CMK (cell line): ENCODE results near the gene HLA-DRB5.
"Not testable (repeated sequence)": the region's sequence is repeated elsewhere in the genome, so short reads cannot be mapped to it uniquely, and the experiment has no call there.

Source experiments
- DNase-seq: peaks from one replicate; pipeline ENCODE4 v3.0.0-alpha.2; 2010; ENCODE audit warnings: low read depth

HLA-DRB5 gene

GRCh38 chr6:32529697-32530430 lies at the start of gene HLA-DRB5:
Gene HLA-DRB5 (minus strand): TSS chr6:32530287. CDS start chr6:32530224, 63 bp downstream.
- no peak for DNase-seq

- no peak for DNase-seq
Observed at GRCh38 chr6:32578962-32579361, 48.9 kb upstream of the HLA-DRB5 start.

GRCh38 chr6:32577493-32577892 lies 47.4 kb upstream of the HLA-DRB5 start:
- DNase-seq: not testable (repeated sequence)

- DNase-seq: no peak
Observed at GRCh38 chr6:32576250-32576649, 46.2 kb upstream of the HLA-DRB5 start.

DNA sequence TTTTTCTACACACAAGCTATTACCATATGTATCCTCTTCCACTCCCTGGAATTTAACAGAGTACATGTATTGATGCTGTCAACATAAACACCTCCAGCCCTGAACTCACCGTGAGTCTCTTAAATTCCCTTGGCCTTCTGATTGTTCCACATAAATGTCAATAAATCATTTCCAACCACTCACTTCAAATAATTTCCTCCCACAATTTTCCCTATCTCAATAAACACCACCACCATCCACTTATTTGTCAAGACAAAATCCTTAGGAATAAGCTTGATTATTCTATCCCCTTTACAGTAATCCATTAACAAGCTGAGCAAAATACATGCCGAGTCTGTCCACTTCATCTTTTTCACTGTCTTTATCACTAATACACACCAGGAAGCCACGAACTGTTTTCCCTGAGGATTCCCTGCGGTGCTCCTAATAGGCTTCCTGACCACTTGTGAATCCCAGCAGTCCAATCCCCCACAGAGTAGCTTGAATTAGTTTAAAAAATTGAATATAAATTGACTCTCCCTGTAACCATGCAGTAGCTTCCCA lies 40.3 kb upstream of the HLA-DRB5 start:
- DNase-seq: no peak

- no peak for DNase-seq
Observed at GRCh38 chr6:32568561-32568960, 38.5 kb upstream of the HLA-DRB5 start.

DNA sequence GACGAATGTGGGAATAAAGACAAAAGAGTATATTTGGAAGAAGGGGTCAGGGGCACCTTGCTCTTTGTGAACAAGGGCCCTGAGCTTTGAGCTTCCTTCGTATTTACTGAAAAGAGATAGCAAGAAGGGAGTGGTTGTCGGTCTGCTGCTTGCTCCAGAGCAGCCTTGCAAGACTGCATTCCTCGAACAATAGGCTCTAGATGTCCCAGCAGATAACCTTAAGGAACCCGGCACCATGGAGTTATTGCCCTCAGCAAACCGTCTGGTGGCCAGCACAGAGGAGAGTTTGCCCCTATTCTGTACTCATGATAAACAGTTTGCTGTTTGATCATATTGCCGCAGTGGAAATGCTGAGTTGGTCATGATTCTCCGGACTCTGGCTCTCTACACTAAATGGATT lies 36.9 kb upstream of the HLA-DRB5 start:
- no peak for DNase-seq

DNA sequence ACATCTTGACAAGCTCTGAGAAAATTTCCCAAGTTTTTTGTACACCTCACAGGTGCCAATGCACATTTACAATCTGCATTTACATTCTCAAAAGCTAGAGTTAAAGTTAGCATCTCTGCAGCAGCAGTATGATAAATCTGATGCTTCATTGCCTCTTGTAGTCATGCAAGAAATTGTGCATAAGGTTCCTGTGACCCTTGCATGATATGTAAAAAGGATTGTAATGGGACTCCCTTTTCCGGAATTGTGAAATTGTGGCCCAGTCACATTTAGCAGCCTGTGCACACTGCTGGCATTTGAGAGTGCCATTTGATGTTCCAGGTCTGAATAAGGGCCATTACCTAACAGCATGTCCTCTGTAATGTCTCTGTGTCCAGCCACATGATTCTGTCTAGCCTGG lies 35.4 kb upstream of the HLA-DRB5 start:
- no peak for DNase-seq

DNA sequence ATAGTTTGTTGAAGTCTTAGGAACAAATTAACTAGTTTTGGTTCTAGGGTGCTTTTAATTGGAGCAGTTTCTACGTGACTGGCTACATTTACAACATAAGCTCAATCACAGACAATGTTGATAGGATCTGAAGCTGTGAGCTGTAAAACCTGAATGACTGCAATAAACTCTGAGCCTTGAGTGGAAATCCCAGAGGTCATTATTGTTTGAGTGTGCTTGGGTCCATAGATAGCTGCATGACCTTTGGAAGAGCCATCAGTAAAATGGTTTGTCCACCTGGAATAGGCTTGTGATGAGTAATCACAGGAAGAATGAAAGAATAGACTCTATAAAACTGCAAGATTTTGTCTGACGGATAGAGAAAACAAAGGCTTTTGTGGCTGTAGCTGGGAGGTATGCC lies 32.9 kb upstream of the HLA-DRB5 start:
- DNase-seq: no peak

DNA sequence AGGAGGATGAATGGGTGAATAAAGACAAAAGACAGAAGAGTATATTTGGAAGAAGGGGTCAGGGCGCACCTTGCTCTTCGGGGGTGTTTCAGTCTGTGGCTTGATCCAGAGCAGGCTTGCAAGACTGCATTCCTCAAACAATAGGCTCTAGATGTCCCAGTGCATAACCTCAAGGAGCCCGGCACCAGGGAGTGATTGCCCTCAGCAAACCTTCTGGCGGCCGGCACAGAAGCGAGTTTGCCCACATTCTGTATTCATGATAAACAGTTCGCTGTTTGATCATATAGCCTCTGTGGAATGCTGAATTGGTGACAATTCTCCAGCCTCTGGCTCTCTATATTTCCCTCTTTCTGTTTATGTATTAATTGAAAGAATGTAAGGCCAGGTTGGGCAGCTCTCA lies 29.7 kb upstream of the HLA-DRB5 start:
- no peak for DNase-seq

- no peak for DNase-seq
Observed at GRCh38 chr6:32558426-32559057, 28.5 kb upstream of the HLA-DRB5 start.

DNA sequence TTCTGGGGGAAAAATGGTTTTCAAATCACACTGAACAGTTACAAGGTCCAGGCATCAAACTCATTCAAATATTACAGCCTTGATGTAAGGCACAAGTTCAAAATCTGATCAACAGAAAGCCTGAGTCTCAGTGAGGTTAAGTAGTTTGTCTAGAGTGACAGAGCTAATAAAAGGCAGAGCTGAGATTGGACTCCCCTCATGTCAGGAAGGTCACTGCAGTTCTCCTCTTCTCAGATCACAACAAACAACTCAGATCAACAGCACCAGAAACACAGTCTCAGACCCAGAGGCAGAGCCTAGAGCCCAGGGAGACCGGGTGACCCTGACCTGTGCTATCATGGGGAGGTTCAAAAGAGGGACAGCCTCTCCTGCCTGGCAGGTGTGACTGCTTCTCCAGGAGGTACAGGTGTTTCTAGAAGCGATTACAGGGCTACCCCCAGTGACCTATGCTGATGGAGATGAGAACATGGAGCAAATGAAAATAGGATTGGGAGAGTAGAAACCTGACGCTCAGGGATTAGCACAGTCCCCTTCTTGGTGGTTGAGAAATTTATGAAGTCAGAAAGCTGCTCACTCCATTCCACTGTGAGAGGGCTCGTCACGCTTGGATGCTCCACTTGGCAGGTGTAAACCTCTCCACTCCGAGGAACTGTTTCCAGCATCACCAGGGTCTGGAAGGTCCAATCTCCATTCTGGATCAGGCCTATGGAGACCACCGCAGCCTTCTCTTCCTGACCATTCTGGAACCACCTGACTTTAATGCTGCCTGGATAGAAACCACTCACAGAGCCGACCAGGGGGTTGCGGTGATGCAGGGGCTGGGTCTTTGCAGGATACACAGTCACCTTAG lies 24.3 kb upstream of the HLA-DRB5 start:
- no peak for DNase-seq

DNA sequence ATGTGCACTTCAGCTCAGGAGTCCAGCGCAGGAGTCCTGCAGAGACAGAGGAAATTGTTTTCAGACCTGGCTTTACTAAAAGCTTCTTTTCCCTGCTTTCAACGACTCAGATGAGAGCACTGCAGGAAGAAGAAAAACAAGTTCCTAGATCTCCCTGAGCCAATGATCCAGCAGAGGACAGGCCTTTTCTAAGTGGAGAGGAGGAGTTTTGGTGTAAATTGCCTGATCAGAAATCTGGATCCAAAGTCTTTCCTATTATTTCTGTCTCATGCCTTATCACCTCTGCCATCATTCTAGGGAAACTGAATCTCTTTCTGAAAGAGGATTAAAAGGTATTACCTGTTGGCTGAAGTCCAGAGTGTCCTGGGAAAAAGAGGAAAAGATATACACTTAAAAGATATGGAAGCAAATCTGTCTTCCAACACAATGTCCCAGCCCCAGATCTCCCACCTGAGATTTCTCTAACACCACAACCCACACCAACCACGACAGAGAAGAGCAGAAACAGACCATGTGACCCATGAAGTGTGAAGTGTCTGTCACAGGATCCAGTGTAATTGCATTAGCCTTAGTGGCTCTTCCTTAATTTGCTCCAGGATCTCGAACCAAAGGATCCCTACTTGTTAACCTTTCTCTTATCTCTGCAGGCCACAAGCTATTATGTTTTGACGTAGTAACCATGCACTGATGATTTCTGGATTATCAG lies 23.1 kb upstream of the HLA-DRB5 start:
- DNase-seq: no peak

DNA sequence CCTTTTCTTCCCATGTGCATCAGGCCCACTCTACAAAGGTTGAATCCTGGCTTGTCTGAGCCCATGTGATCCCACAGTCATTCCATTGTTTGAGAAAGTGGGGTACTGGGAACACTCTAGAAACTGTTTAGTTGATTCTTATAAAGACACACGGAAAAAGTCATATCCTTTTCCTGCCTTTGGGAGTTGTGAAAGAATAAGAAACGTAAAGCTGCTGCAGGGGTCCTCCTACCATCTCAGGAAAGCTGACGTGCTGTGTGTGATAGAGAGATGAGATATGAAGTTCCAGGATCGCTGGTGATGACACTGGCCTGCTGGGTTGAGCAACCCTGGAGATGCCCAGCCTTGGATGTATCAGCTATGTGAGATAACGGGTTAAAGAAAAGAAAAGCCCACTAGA lies 21.3 kb upstream of the HLA-DRB5 start:
- no peak for DNase-seq

- no peak for DNase-seq
Observed at GRCh38 chr6:32539839-32540238, 9.8 kb upstream of the HLA-DRB5 start.

DNA sequence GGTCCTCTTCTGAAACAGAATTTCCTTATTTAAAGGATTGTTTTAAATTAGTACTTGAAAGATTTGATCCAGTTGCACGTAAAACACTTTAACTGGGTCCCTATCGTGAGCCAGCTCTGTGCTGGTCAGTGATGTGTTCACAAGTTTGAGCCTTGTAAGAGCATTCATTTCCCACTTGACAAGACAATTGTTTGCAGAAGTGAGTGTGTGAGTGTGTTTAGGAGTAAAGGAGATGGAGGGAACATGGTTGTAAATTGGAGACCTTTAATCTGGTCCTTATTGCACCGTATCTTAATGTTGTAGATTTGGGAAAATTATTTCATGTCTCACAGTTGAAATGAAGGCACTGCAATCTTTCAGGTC lies 325 bp upstream of the HLA-DRB5 start:
- DNase-seq: not testable (repeated sequence)

DNA sequence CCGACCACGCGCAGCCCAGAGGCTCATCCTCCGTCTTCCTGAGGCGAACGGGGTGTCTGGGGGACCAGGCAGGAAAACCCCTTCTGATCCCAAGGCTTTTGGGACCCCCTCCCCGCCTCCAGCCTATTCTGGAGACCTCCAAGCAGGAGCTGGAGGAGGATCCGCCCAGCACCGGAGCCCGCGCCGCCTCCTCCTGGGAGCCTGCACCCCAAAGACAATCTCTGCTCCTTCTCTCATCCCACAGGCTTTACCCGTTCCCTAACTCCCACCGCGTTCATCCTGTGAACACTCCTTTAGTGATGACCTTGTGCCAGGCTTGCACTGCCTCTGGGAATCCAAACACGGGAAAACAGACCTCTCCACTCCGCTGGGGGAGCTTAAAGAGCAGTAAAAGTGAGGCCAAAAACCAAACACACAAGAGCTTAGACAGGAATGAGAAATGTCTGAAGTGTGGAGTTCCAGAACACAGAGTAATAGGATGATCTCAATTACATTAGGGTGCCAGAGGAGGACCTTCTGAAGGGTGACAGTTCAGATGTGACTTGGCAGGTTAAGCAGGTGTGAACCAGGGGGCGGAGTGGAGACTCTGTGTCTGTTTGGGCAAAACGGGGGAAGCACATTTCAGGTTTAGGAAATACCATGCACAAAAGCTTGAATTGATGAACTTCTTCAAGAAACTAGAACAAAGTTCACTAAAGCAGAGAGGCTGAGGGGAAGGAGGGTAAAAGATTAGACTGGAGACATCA lies 7.6 kb downstream of the HLA-DRB5 start:
- DNase-seq: no peak

DNA sequence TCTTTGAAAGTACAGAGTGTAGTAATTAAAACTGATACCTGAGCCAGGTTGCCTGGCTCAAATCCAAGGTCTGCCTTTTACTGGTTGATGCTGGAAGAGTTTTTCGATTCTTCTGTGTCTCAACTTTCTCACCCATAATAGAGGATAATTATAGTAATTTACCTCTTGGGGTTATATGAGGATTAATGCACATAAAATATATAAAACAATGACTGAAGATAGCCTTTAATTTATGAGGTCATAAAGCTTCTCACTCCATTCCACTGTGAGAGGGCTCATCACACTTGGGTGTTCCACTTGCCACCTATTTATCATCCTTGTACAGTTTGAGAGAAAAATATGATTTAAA lies 10.2 kb downstream of the HLA-DRB5 start:
- DNase-seq: no peak

GRCh38 chr6:32519118-32519909 lies 10.8 kb downstream of the HLA-DRB5 start:
- DNase-seq: no peak

- no peak for DNase-seq
Observed at GRCh38 chr6:32517654-32518445, 12.2 kb downstream of the HLA-DRB5 start.
